Measurements from ENCODE around the gene LRRK1. TPM values are rescaled to one million over a fixed set of nuclear protein-coding genes. Genes with fewer than 3 reads are reported as not detected.

LRRK1 gene
- total RNA-seq, 4 donors from 2014 or later, result 12.1 to 23.8 (median 15.2) TPM

DNA sequence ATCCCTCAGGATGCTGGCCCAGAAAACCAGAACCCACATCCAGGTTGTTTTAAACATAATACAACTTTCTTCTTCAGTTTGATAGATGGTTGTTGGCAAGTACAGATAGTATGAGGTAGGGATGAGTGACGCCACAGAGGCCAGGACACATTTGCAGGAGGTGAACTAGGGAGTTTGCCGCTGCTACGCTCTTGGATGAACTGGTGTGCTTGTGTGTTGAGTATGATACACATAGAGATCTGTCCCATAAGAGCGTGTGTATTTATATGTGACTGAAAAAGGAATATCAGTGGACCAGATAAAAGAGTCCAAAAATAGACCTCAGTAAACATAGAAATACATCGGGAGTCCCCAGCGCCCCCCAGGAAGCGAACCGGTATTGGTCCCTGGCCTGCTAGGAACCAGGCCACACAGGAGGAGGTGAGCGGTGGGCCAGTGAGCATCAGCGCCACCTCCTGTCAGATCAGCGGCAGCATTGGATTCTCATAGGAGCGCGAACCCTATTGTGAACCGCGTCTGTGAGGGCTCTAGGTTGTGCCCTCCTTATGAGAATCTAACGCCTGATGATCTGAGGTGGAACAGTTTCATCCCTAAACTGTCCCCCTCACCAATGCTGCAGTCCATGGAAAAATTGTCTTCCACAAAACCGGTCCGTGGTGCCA lies 98.1 kb downstream of the LRRK1 start:
- WGBS, 2 donors (ENCODE audit: low coverage in 1 of 2), result 67 to 81% methylated on average over 12 to 14 of the region's 18 CpGs
- no peak overlapping the region for H3K27ac ChIP-seq
- ATAC-seq, result no peak

DNA sequence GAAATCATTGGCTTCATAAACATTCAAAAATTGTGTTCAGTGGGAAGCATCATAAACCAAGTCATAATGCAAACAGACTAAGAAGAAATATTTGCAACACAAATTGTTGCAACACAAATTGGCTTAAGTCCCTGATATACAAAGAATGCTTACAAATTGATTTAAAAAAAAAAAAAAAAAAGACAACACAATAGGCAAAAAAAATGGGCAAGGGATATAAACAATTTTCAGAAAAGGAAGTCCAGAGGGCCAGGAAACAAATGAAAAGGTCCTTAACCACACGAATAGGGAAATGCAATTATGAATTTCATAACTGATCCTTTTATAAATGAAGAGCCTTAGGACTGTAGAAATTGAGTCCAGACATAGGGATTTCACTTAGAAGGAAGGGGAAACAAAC lies 98.9 kb downstream of the LRRK1 start:
- H3K27ac ChIP-seq, result no peak overlapping the region
- H3K9me3 ChIP-seq, result no peaks in the 10 kb centered on the region
- H3K27me3 ChIP-seq, result peaks cover 6% of the 10 kb centered on the region
- peaks cover 0 to 29% of the 10 kb centered on the region in 2 donors for H3K36me3 ChIP-seq
- TF ChIP-seq, protein P1, sequence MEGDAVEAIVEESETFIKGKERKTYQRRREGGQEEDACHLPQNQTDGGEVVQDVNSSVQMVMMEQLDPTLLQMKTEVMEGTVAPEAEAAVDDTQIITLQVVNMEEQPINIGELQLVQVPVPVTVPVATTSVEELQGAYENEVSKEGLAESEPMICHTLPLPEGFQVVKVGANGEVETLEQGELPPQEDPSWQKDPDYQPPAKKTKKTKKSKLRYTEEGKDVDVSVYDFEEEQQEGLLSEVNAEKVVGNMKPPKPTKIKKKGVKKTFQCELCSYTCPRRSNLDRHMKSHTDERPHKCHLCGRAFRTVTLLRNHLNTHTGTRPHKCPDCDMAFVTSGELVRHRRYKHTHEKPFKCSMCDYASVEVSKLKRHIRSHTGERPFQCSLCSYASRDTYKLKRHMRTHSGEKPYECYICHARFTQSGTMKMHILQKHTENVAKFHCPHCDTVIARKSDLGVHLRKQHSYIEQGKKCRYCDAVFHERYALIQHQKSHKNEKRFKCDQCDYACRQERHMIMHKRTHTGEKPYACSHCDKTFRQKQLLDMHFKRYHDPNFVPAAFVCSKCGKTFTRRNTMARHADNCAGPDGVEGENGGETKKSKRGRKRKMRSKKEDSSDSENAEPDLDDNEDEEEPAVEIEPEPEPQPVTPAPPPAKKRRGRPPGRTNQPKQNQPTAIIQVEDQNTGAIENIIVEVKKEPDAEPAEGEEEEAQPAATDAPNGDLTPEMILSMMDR (IDR thresholded peaks at IDR 0.05), result no peak
- TF ChIP-seq POLR2A (IDR thresholded peaks at IDR 0.05), result no peak
- TF ChIP-seq POLR2AphosphoS5 (IDR thresholded peaks at IDR 0.05), result no peak
- no peak for TF ChIP-seq EP300 (IDR thresholded peaks at IDR 0.05)
- H3K4me3 ChIP-seq, result no peak overlapping the region
- 29 to 45% methylated on average over 1 of the region's 1 CpG for WGBS, 2 donors (ENCODE audit: low coverage in 1 of 2)
- ATAC-seq, result no peak
- H3K4me1 ChIP-seq, result peaks cover 0 to 9% (median 0%) of the 10 kb centered on the region in 3 donors

More for the DNA sequence above, 98.1 kb downstream of the LRRK1 start:
- no peak overlapping the region for H3K4me3 ChIP-seq
- TF ChIP-seq POLR2A (IDR thresholded peaks at IDR 0.05), result no peak
- TF ChIP-seq EP300 (IDR thresholded peaks at IDR 0.05), result no peak
- TF ChIP-seq POLR2AphosphoS5 (IDR thresholded peaks at IDR 0.05), result no peak
- TF ChIP-seq, protein P1 (IDR thresholded peaks at IDR 0.05), result no peak
- H3K36me3 ChIP-seq, result peaks cover 0 to 33% of the 10 kb centered on the region in 2 donors
- H3K27me3 ChIP-seq, result peaks cover 6% of the 10 kb centered on the region
- peaks cover 0 to 9% (median 0%) of the 10 kb centered on the region in 3 donors for H3K4me1 ChIP-seq
- H3K9me3 ChIP-seq, result no peaks in the 10 kb centered on the region

DNA sequence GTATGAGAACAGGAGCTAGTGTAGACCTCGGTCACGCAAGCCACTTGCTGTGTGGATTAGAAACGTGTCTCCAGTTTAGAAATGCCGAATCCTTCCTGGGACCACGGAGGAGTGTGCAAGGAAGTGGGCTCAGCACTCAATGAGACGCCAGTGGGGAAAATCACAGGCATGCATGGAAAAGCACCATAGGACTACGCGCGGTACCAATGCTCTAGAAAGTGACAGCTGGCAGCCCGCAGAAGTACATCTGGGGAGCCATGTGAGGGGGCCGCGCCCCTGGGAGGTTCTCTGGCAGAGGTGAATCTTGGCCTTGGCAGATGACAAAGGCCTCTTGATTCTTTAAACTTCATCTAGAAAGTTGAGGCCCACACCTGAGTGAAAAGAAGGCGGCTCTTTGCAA lies 99.3 kb downstream of the LRRK1 start:
- 89 to 95% methylated on average over 12 to 13 of the region's 13 CpGs for WGBS, 2 donors (ENCODE audit: low coverage in 1 of 2)
- peaks cover 0 to 11% (median 2%) of the 10 kb centered on the region in 3 donors for H3K4me1 ChIP-seq
- TF ChIP-seq EP300 (IDR thresholded peaks at IDR 0.05) (no peak), POLR2A (IDR thresholded peaks at IDR 0.05) (no peak), POLR2AphosphoS5 (IDR thresholded peaks at IDR 0.05) (no peak)
- TF ChIP-seq, protein P1 (IDR thresholded peaks at IDR 0.05), result no peak
- H3K27ac ChIP-seq, result no peak overlapping the region
- no peaks in the 10 kb centered on the region for H3K9me3 ChIP-seq
- no peak for ATAC-seq
- H3K36me3 ChIP-seq, result peaks cover 0 to 28% of the 10 kb centered on the region in 2 donors
- H3K27me3 ChIP-seq, result peaks cover 6% of the 10 kb centered on the region
- no peak overlapping the region for H3K4me3 ChIP-seq

DNA sequence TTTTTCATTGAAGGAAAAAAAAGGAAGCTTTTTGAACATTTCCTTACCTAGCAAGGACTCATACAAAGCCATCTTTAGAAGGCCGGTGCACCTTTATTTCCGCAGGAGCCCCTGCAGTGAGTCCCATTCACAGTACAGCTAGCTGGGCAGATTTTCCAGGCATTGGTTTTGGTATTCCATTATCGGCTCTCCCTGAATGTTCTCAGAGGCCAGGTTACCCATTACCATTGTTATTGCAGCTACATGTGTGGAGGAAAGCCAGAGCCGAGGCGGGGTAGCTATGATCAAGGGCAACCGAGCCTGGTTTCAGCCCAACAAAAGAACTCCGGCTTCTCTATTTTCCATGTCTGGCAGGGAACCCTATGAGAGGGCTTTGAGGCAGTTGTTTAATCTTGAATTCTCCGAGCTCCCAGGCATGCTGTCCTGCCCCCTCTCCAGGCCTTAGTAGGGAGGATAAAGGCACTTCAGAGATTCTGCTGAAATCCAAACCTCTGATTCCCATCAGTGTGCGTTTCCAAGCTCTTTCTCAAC lies 100.3 kb downstream of the LRRK1 start:
- Histone ChIP-seq H3K9me3 (no peaks in the 10 kb centered on the region), H3K27me3 (peaks cover under 1% of the 10 kb centered on the region), H3K36me3 (peaks cover 0 to 23% of the 10 kb centered on the region in 2 donors), H3K27ac (no peak overlapping the region), H3K4me1 (peaks cover 0 to 21% (median 5%) of the 10 kb centered on the region in 3 donors), H3K4me3 (no peak overlapping the region)
- 76 to 85% methylated on average over 3 to 8 of the region's 9 CpGs for WGBS, 2 donors (ENCODE audit: low coverage in 1 of 2)
- ATAC-seq, result no peak
- TF ChIP-seq, protein P1 (IDR thresholded peaks at IDR 0.05), result no peak
- TF ChIP-seq POLR2A (IDR thresholded peaks at IDR 0.05) (no peak), EP300 (IDR thresholded peaks at IDR 0.05) (no peak), POLR2AphosphoS5 (IDR thresholded peaks at IDR 0.05) (no peak)

DNA sequence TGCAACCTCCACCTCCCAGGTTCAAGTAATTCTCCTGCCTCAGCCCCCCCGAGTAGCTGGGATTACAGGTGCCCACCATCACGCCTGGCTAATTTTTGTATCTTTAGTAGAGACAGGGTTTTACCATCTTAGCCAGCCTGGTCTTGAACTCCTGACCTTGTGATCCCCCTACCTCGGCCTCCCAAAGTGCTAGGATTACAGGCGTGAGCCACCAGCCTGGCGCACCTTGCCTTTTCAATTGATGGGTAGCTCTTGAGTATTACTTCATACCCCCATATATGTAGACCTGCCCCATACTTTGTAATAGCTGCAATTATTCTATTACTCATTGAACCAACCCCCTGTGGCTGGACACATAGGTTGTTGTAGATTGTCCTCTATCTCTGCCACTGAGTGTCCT lies 101.3 kb downstream of the LRRK1 start:
- no peaks in the 10 kb centered on the region for H3K27me3 ChIP-seq
- WGBS, 2 donors (ENCODE audit: low coverage in 1 of 2), result 94% methylated on average over 5 of the region's 5 CpGs; no CpG with 5 or more reads in 1 of the 2 donors

More for the DNA sequence above, 101.3 kb downstream of the LRRK1 start:
- no peak for ATAC-seq
- no peak overlapping the region for H3K4me3 ChIP-seq
- no peak overlapping the region for H3K27ac ChIP-seq
- TF ChIP-seq POLR2A (IDR thresholded peaks at IDR 0.05) (no peak), POLR2AphosphoS5 (IDR thresholded peaks at IDR 0.05) (no peak), EP300 (IDR thresholded peaks at IDR 0.05) (no peak)
- TF ChIP-seq, protein P1 (IDR thresholded peaks at IDR 0.05), result no peak
- H3K36me3 ChIP-seq, result peaks cover 0 to 21% of the 10 kb centered on the region in 2 donors
- H3K9me3 ChIP-seq, result no peaks in the 10 kb centered on the region
- H3K4me1 ChIP-seq, result peaks cover 0 to 20% (median 5%) of the 10 kb centered on the region in 3 donors

All from gastroesophageal sphincter (tissue), 4 donors.